A673 (cell line): ENCODE measurements around the gene CALR3.

Experiments
- EZH2 ChIP-seq: fragments of 200-600 bp; sonication (generic); IDR thresholded peaks from 2 replicates; pipeline ENCODE4 v1.6.1; 2017; ENCODE audit warnings: borderline replicate concordance, low read depth, mild to moderate bottlenecking, mixed read lengths, antibody characterized with exemption, low read length; ENCODE audit not compliant: poor library complexity, severe bottlenecking
- TF ChIP-seq, protein P1 (sequence below): fragments of 300-800, 200-600 bp; sonication (generic); conservative IDR thresholded peaks from 2 replicates; pipeline ENCODE4 v1.5.1; 2017; ENCODE audit warnings: low read depth, mild to moderate bottlenecking, antibody characterized with exemption, low read length, moderate library complexity, mixed read lengths

DNA sequence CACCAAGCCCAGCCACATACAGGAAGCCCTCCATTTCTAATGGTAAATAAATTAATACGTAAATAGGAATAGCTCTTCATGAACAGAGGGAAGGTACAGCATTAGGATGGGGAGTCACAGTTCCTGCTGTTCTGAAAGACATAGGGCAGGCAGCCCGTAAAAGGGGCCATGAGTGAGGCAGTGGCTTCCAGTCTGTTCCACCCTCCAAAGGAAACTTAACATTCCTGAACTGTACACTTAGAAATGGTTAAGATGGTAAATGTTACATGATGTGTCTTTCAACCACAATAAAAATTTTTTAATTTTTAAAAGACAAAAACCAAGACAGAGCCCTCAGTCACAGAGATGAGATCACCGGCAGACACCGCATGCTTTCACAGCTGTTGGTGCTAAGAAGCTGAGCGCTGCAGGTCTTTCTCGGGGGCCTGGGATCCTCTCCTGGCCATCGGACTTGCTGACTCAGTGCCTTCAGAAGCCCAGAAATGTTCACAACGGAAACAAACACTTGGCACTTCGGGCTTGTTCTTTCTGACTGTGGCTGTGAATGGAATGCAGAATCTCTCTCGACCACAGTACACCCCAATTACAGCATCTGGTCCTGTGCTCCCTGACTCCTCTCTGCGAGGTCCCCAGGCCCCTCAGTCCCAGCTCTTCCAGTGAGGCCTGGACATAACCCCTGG is 60.6 kb downstream of the CALR3 start:
- TF ChIP-seq, protein P1, sequence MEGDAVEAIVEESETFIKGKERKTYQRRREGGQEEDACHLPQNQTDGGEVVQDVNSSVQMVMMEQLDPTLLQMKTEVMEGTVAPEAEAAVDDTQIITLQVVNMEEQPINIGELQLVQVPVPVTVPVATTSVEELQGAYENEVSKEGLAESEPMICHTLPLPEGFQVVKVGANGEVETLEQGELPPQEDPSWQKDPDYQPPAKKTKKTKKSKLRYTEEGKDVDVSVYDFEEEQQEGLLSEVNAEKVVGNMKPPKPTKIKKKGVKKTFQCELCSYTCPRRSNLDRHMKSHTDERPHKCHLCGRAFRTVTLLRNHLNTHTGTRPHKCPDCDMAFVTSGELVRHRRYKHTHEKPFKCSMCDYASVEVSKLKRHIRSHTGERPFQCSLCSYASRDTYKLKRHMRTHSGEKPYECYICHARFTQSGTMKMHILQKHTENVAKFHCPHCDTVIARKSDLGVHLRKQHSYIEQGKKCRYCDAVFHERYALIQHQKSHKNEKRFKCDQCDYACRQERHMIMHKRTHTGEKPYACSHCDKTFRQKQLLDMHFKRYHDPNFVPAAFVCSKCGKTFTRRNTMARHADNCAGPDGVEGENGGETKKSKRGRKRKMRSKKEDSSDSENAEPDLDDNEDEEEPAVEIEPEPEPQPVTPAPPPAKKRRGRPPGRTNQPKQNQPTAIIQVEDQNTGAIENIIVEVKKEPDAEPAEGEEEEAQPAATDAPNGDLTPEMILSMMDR: no peak
- TF ChIP-seq EZH2: no peak
